Trophoblast cell (in vitro differentiated cells and primary cell): ENCODE results near the gene TRIP4.
A peak's percentile ranks its signal among the peaks of the same experiment; 100 is the strongest.

Source experiments
- DNase-seq, 2 donors: peaks; one replicate each; pipeline ENCODE4 v3.0.0-alpha.2; 2016
- H2AFZ ChIP-seq: 2 replicates; pipeline ENCODE4 v1.6.1; 2013; ENCODE audit warnings: low read length, moderate library complexity, mild to moderate bottlenecking; ENCODE audit not compliant: insufficient read depth, poor library complexity
- H2AK5ac ChIP-seq: 2 replicates; pipeline ENCODE4 v1.6.1; 2013; ENCODE audit warnings: mild to moderate bottlenecking, low read length
- H2BK120ac ChIP-seq: 2 replicates; pipeline ENCODE4 v1.6.1; 2013; ENCODE audit warnings: low read length, mild to moderate bottlenecking, moderate library complexity; ENCODE audit not compliant: insufficient read depth, poor library complexity
- H2BK12ac ChIP-seq: 2 replicates; pipeline ENCODE4 v1.6.1; 2013; ENCODE audit warnings: mild to moderate bottlenecking, low read length, moderate library complexity
- H2BK5ac ChIP-seq: 2 replicates; pipeline ENCODE4 v1.6.1; 2013; ENCODE audit warnings: low read length, low read depth, moderate library complexity, mild to moderate bottlenecking; ENCODE audit not compliant: poor library complexity
- H3K14ac ChIP-seq: 2 replicates; pipeline ENCODE4 v1.6.1; 2013; ENCODE audit warnings: mild to moderate bottlenecking, low read length
- H3K18ac ChIP-seq: 2 replicates; pipeline ENCODE4 v1.6.1; 2013; ENCODE audit warnings: mild to moderate bottlenecking, low read length
- H3K23ac ChIP-seq: 2 replicates; pipeline ENCODE4 v1.6.1; 2013; ENCODE audit warnings: low read length
- H3K27ac ChIP-seq: 2 replicates; pipeline ENCODE4 v1.5.1; 2013; ENCODE audit warnings: low read depth, mild to moderate bottlenecking, inconsistent platforms, low read length, moderate library complexity
- H3K27me3 ChIP-seq: 2 replicates; pipeline ENCODE4 v1.6.1; 2013; ENCODE audit warnings: inconsistent platforms, mild to moderate bottlenecking, low read length, moderate library complexity; ENCODE audit not compliant: insufficient read depth
- H3K36me3 ChIP-seq, 2 experiments: 1 replicate in 1 of 2; 2 replicates in 1 of 2; pipeline ENCODE4 v1.6.1; 2013; ENCODE audit warnings: low read length in 2 of 2, mild to moderate bottlenecking in 2 of 2, moderate library complexity in 1 of 2; ENCODE audit not compliant: insufficient read depth in 2 of 2, control insufficient read depth in 1 of 2
- H3K4ac ChIP-seq: 2 replicates; pipeline ENCODE4 v1.6.1; 2013; ENCODE audit warnings: low read depth, mild to moderate bottlenecking, low read length, moderate library complexity
- H3K4me1 ChIP-seq, 2 experiments: 1 replicate in 1 of 2; 2 replicates in 1 of 2; pipeline ENCODE4 v1.6.1; 2013; ENCODE audit warnings: low read length in 2 of 2, mild to moderate bottlenecking in 2 of 2, moderate library complexity in 1 of 2; ENCODE audit not compliant: insufficient read depth in 2 of 2, control insufficient read depth in 1 of 2
- H3K4me2 ChIP-seq: 2 replicates; pipeline ENCODE4 v1.6.1; 2013; ENCODE audit warnings: inconsistent platforms, mild to moderate bottlenecking, low read length, moderate library complexity
- H3K4me3 ChIP-seq: 2 replicates; pipeline ENCODE4 v1.5.1; 2013; ENCODE audit warnings: mild to moderate bottlenecking, low read depth, low read length, inconsistent platforms
- H3K79me1 ChIP-seq: one replicate; pipeline ENCODE4 v1.6.1; 2013; ENCODE audit warnings: low read length
- H3K79me2 ChIP-seq: 2 replicates; pipeline ENCODE4 v1.6.1; 2013; ENCODE audit warnings: low read length, mild to moderate bottlenecking; ENCODE audit not compliant: control insufficient read depth, insufficient read depth, poor library complexity
- H3K9ac ChIP-seq: 2 replicates; pipeline ENCODE4 v1.6.1; 2013; ENCODE audit warnings: mild to moderate bottlenecking, low read length
- H3K9me3 ChIP-seq: 2 replicates; pipeline ENCODE4 v1.6.1; 2013; ENCODE audit warnings: low read depth, mild to moderate bottlenecking, control low read depth, inconsistent platforms, low read length; ENCODE audit not compliant: insufficient read depth
- H4K12ac ChIP-seq: 2 replicates; pipeline ENCODE4 v1.6.1; 2013; ENCODE audit warnings: low read depth, mild to moderate bottlenecking, low read length, moderate library complexity
- H4K8ac ChIP-seq: 2 replicates; pipeline ENCODE4 v1.6.1; 2013; ENCODE audit warnings: low read depth, mild to moderate bottlenecking, low read length, moderate library complexity
- H4K91ac ChIP-seq: one replicate; pipeline ENCODE4 v1.6.1; 2013; ENCODE audit warnings: low read depth, mild to moderate bottlenecking, low read length, moderate library complexity
- WGBS: extraction: QIAGEN DNeasy Blood & Tissue Kit; methylation state at CpG from one replicate; pipeline ENCODE4 v1.1.7; 2013; ENCODE audit warnings: missing lambda C conversion rate; ENCODE audit not compliant: insufficient read length, insufficient coverage; ENCODE audit errors: extremely low coverage; 5-methylcytosine and 5-hydroxymethylcytosine counted together

The TRIP4 gene

GRCh38 chr15:64381000-64381751 is 6.5 kb upstream of the TRIP4 start, which contains the start of gene PCLAF:
TSS of gene PCLAF (minus strand) at chr15:64381441. CDS start at chr15:64381371, 70 bp downstream.
- H3K79me1 ChIP-seq: peaks cover 4% of the 10 kb centered on the region
- WGBS: no CpG with 5 or more reads among the region's 38 CpGs
- peak within 1 kb of the TSS; percentile 58 for H3K18ac ChIP-seq
- H3K9me3 ChIP-seq: no peaks in the 10 kb centered on the region
- peak within 1 kb of the TSS; percentile 62 for H4K12ac ChIP-seq
- H3K36me3 ChIP-seq: peaks cover 0 to 2% of the 10 kb centered on the region in 2 experiments
- H3K27ac ChIP-seq: no peak within 1 kb of the TSS
- H2BK5ac ChIP-seq: peak within 1 kb of the TSS; percentile 58
- no peak within 1 kb of the TSS for H3K4ac ChIP-seq
- H4K8ac ChIP-seq: peak within 1 kb of the TSS; percentile 73
- H3K4me1 ChIP-seq: peaks cover 0 to 3% of the 10 kb centered on the region in 2 experiments
- H2AK5ac ChIP-seq: no peak within 1 kb of the TSS
- peak; percentile 77 to 82 for DNase-seq
- H2AFZ ChIP-seq: peak within 1 kb of the TSS; percentile 69
- H3K23ac ChIP-seq: no peak within 1 kb of the TSS
- H3K9ac ChIP-seq: peak within 1 kb of the TSS; percentile 15
- H3K4me2 ChIP-seq: peak within 1 kb of the TSS; percentile 63
- no peak within 1 kb of the TSS for H2BK120ac ChIP-seq
- H3K4me3 ChIP-seq: peak within 1 kb of the TSS; percentile 74
- H3K14ac ChIP-seq: peak within 1 kb of the TSS; percentile 71
- peaks cover 6% of the 10 kb centered on the region for H3K79me2 ChIP-seq
- H4K91ac ChIP-seq: peak within 1 kb of the TSS; percentile 32
- no peak within 1 kb of the TSS for H2BK12ac ChIP-seq
- H3K27me3 ChIP-seq: no peaks in the 10 kb centered on the region

- DNase-seq: no peak
- Histone ChIP-seq H3K79me2 (peaks cover 9% of the 10 kb centered on the region), H3K18ac (no peak overlapping the region), H3K4ac (no peak overlapping the region), H3K9me3 (no peaks in the 10 kb centered on the region), H3K23ac (no peak overlapping the region), H2AFZ (no peak overlapping the region), H3K27ac (no peak overlapping the region), H3K4me1 (peaks cover 4 to 6% of the 10 kb centered on the region in 2 experiments), H2BK12ac (no peak overlapping the region), H3K27me3 (no peaks in the 10 kb centered on the region), H2AK5ac (no peak overlapping the region), H3K4me2 (no peak overlapping the region), H3K36me3 (no peaks in the 10 kb centered on the region), H3K4me3 (no peak overlapping the region), H4K8ac (no peak overlapping the region), H3K79me1 (peaks cover 6% of the 10 kb centered on the region), H2BK120ac (no peak overlapping the region), H4K12ac (no peak overlapping the region), H3K9ac (no peak overlapping the region), H3K14ac (no peak overlapping the region), H2BK5ac (no peak overlapping the region), H4K91ac (no peak overlapping the region)
- WGBS: no CpG with 5 or more reads among the region's 2 CpGs
Measured at GRCh38 chr15:64383760-64384159, 3.9 kb upstream of the TRIP4 start.

- no peak overlapping the region for H2BK12ac ChIP-seq
- H2BK120ac ChIP-seq: no peak overlapping the region
- H4K12ac ChIP-seq: no peak overlapping the region
- H3K9ac ChIP-seq: no peak overlapping the region
- H3K23ac ChIP-seq: no peak overlapping the region
- H3K79me1 ChIP-seq: peaks cover 2% of the 10 kb centered on the region
- H3K27ac ChIP-seq: no peak overlapping the region
- H3K4me2 ChIP-seq: no peak overlapping the region
- H2BK5ac ChIP-seq: no peak overlapping the region
- H3K4ac ChIP-seq: no peak overlapping the region
- peaks cover 4% of the 10 kb centered on the region in 2 experiments for H3K4me1 ChIP-seq
- no peak overlapping the region for H4K91ac ChIP-seq
- no peaks in the 10 kb centered on the region for H3K9me3 ChIP-seq
- H3K27me3 ChIP-seq: no peaks in the 10 kb centered on the region
- H3K14ac ChIP-seq: no peak overlapping the region
- no peak overlapping the region for H2AK5ac ChIP-seq
- no peak overlapping the region for H4K8ac ChIP-seq
- no peak overlapping the region for H3K18ac ChIP-seq
- no CpG with 5 or more reads among the region's 7 CpGs for WGBS
- peak; percentile 7 to 52 for DNase-seq
- H2AFZ ChIP-seq: no peak overlapping the region
- peaks cover 3% of the 10 kb centered on the region for H3K79me2 ChIP-seq
- peaks cover 0 to 3% of the 10 kb centered on the region in 2 experiments for H3K36me3 ChIP-seq
- H3K4me3 ChIP-seq: no peak overlapping the region
Measured at GRCh38 chr15:64386291-64386690, 1.3 kb upstream of the TRIP4 start.

- WGBS: no CpG with 5 or more reads among the region's 5 CpGs
- no peak overlapping the region for H2AFZ ChIP-seq
Measured at GRCh38 chr15:64389036-64389435, 1.4 kb downstream of the TRIP4 start.

More at GRCh38 chr15:64389036-64389435, 1.4 kb downstream of the TRIP4 start:
- Histone ChIP-seq H2AK5ac (no peak overlapping the region), H3K27ac (no peak overlapping the region), H4K91ac (no peak overlapping the region), H3K4ac (no peak overlapping the region), H3K79me1 (peaks cover 2% of the 10 kb centered on the region), H2BK5ac (no peak overlapping the region), H3K4me3 (no peak overlapping the region), H3K9me3 (no peaks in the 10 kb centered on the region), H2BK12ac (no peak overlapping the region), H3K4me1 (peaks cover 4% of the 10 kb centered on the region in 2 experiments), H2BK120ac (no peak overlapping the region), H3K9ac (no peak overlapping the region), H3K79me2 (peaks cover 3% of the 10 kb centered on the region), H3K4me2 (no peak overlapping the region), H3K27me3 (no peaks in the 10 kb centered on the region), H3K18ac (no peak overlapping the region), H3K14ac (no peak overlapping the region), H4K12ac (no peak overlapping the region), H3K23ac (no peak overlapping the region), H3K36me3 (peaks cover 0 to 3% of the 10 kb centered on the region in 2 experiments), H4K8ac (no peak overlapping the region)
- DNase-seq: no peak
